Naive B cell (primary cell): ENCODE data around the gene DACT1. TPM values are rescaled to one million over a fixed set of nuclear protein-coding genes. Genes with fewer than 3 reads are reported as not detected.

Source experiments
- ATAC-seq, 2 donors: fragments of 150-1000 bp; cut with Tn5 transposase; 2 replicates each; pipeline ENCODE4 v1.10.0; 2021; ENCODE audit warnings: low read depth in 2 of 2, mild to moderate bottlenecking in 2 of 2, moderate library complexity in 2 of 2
- DNase-seq: peaks from one replicate; pipeline ENCODE4 v3.0.0; 2022
- H3K27ac Mint-ChIP-seq, 6 donors: one replicate each; pipeline ENCODE4 v1.8.0; 2020 to 2022; ENCODE audit warnings: mild to moderate bottlenecking in 6 of 6, mixed read lengths in 6 of 6, moderate library complexity in 5 of 6, inconsistent platforms in 2 of 6
- H3K27me3 Mint-ChIP-seq, 3 donors: one replicate each; pipeline ENCODE4 v1.8.0; 2021 to 2022; ENCODE audit warnings: mixed read lengths in 3 of 3, mild to moderate bottlenecking in 1 of 3
- H3K36me3 Mint-ChIP-seq, 2 donors: one replicate each; pipeline ENCODE4 v1.8.0; 2020 to 2022; ENCODE audit warnings: mixed read lengths in 2 of 2, inconsistent platforms in 1 of 2, mild to moderate bottlenecking in 1 of 2
- H3K4me1 Mint-ChIP-seq, 3 donors: one replicate each; pipeline ENCODE4 v1.8.0; 2020 to 2022; ENCODE audit warnings: mixed read lengths in 3 of 3, inconsistent platforms in 1 of 3, mild to moderate bottlenecking in 1 of 3, moderate library complexity in 1 of 3
- H3K4me3 Mint-ChIP-seq, 8 donors: one replicate each; pipeline ENCODE4 v1.8.0; 2020 to 2022; ENCODE audit warnings: mild to moderate bottlenecking in 8 of 8, mixed read lengths in 8 of 8, moderate library complexity in 8 of 8, inconsistent platforms in 2 of 8
- H3K9me3 Mint-ChIP-seq, 7 donors: one replicate each; pipeline ENCODE4 v1.8.0; 2020 to 2022; ENCODE audit warnings: mixed read lengths in 7 of 7, mild to moderate bottlenecking in 5 of 7, inconsistent platforms in 2 of 7, moderate library complexity in 1 of 7
- polyA plus RNA-seq, 6 donors: library from polyadenylated mRNA; unstranded; fragments of 300-500 nt; fragmentation: Illumina TruSeq; gene quantifications; one replicate each; pipeline ENCODE4 v1.2.3, GENCODE V29; 2021; ENCODE audit warnings: low read depth in 6 of 6

Gene DACT1
- polyA plus RNA-seq, 6 donors from 2014 or later, result 0.24 to 4.5 (median 2.8) TPM

DNA sequence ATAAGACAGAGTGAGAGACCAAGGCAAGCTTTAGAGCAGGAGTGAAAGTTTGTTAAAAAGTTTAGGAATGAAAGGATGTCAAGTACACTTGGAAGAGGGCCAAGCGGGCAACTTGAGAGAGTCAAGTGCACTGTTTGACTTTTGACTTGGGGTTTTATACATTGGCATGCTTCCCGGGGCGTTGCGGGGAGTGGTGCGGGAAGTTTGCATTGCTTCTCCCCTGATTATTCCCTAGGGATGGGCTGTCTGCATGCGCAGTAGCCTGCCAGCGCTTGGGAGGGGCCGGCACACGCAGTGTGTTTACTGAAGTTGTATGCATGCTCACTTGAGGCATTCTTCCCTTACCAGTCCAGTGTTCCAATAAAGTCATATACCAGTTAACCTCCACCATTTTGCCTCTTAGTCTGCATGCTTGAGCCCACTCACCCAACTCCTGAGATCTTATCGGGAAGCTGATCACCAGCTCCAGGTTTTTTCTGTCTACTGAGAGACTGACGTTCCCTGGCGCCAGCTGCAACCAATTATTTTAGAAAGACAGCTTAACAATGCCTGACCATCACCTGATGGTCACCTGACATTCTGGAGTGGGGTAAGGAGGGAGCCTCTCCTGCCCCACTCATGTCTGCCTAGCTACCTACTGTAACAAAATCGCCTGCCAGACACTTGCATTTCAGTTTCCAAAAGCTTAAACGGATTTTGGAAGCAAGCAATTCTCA lies 53.2 kb downstream of the DACT1 start:
- H3K4me3 Mint-ChIP-seq, result no peak overlapping the region
- no peaks in the 10 kb centered on the region for H3K4me1 Mint-ChIP-seq
- no peaks in the 10 kb centered on the region for H3K27me3 Mint-ChIP-seq

GRCh38 chr14:58693048-58693447 lies 55.3 kb downstream of the DACT1 start:
- ATAC-seq, result no peak
- Mint-ChIP-seq H3K27me3 (no peaks in the 10 kb centered on the region), H3K27ac (no peak overlapping the region), H3K9me3 (peaks cover 0 to 5% (median 0%) of the 10 kb centered on the region in 7 donors), H3K36me3 (peaks cover 0 to under 1% of the 10 kb centered on the region in 2 donors), H3K4me1 (no peaks in the 10 kb centered on the region), H3K4me3 (no peak overlapping the region)
- DNase-seq, result no peak

More for the DNA sequence above, 53.2 kb downstream of the DACT1 start:
- Mint-ChIP-seq H3K36me3 (peaks cover 0 to 7% of the 10 kb centered on the region in 2 donors), H3K27ac (peak overlapping the region in 2 of 6 donors; percentile 31 to 39), H3K9me3 (peaks cover 0 to 17% (median 0%) of the 10 kb centered on the region in 7 donors)
- no peak for ATAC-seq
- no peak for DNase-seq

DNA sequence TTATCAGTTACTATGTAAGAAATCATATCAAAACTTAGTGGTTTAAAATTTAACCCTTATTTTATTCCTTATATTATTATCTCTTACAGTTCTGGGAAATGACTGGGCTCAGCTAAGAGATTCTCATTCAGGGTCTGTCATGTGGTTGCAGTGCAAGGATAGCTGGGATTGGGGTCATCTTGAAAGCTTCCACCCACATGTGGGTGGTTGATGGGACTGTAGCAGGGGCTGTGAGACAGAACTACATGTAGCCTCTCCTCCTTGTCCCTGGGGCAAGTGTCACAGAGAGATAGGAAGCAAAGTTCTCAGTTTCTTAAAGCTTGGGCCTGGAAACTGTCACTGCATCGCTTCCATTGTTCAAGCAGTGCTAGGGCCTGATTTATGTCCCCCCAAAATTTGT lies 57.8 kb downstream of the DACT1 start:
- Mint-ChIP-seq H3K4me1 (no peaks in the 10 kb centered on the region), H3K27me3 (no peaks in the 10 kb centered on the region), H3K4me3 (no peak overlapping the region), H3K36me3 (no peaks in the 10 kb centered on the region), H3K9me3 (peaks cover 0 to 2% (median 0%) of the 10 kb centered on the region in 7 donors), H3K27ac (no peak overlapping the region)
- DNase-seq (no peak), ATAC-seq (no peak)

- DNase-seq, result no peak
- Mint-ChIP-seq H3K27ac (peak overlapping the region in 1 of 6 donors; percentile 39), H3K9me3 (peaks cover 0 to 2% (median 0%) of the 10 kb centered on the region in 7 donors), H3K36me3 (no peaks in the 10 kb centered on the region), H3K27me3 (no peaks in the 10 kb centered on the region), H3K4me1 (no peaks in the 10 kb centered on the region), H3K4me3 (no peak overlapping the region)
- no peak for ATAC-seq
These were observed 59.6 kb downstream of the DACT1 start for GRCh38 chr14:58697266-58697929.

Other genes starting within 250 kb of the DACT1 start
- not detected for gene TOMM20L, start 242.0 kb upstream of the DACT1 start, polyA plus RNA-seq
- 10 to 100 TPM; 48.7 to 91.0 (median 71.0) TPM for gene TIMM9, start 210.4 kb upstream of the DACT1 start, polyA plus RNA-seq
- gene KIAA0586, start 210.2 kb upstream of the DACT1 start, polyA plus RNA-seq, result 10 to 100 TPM in 5 of 6 donors, 1 to 10 TPM in 1; 8.3 to 26.1 (median 21.3) TPM